ENCODE measurements around the gene ATP4A.

- TF ChIP-seq CTCF (IDR thresholded peaks at IDR 0.05) (peak; percentile 61), ZFX (IDR thresholded peaks at IDR 0.05; ENCODE audit: borderline replicate concordance) (no peak)
Measured at GRCh38 chr19:35592226-35592625, 28.8 kb upstream of the ATP4A start.
